Myocyte (in vitro differentiated cells): ENCODE data around the gene PADI3. TPM values are rescaled to one million over a fixed set of nuclear protein-coding genes. Genes with fewer than 3 reads are reported as not detected.

ENCODE experiments used
- DNase-seq: peaks from one replicate; pipeline ENCODE4 v3.0.0-alpha.2; 2012; ENCODE audit warnings: low read depth
- total RNA-seq: library from RNA; depleted of rRNA; stranded (reverse); fragments of >200 nt; gene quantifications from 2 replicates; pipeline ENCODE4 v1.2.3, GENCODE V29; 2014

The PADI3 gene
- total RNA-seq, 1 donor from 2014 or later = not detected

DNA sequence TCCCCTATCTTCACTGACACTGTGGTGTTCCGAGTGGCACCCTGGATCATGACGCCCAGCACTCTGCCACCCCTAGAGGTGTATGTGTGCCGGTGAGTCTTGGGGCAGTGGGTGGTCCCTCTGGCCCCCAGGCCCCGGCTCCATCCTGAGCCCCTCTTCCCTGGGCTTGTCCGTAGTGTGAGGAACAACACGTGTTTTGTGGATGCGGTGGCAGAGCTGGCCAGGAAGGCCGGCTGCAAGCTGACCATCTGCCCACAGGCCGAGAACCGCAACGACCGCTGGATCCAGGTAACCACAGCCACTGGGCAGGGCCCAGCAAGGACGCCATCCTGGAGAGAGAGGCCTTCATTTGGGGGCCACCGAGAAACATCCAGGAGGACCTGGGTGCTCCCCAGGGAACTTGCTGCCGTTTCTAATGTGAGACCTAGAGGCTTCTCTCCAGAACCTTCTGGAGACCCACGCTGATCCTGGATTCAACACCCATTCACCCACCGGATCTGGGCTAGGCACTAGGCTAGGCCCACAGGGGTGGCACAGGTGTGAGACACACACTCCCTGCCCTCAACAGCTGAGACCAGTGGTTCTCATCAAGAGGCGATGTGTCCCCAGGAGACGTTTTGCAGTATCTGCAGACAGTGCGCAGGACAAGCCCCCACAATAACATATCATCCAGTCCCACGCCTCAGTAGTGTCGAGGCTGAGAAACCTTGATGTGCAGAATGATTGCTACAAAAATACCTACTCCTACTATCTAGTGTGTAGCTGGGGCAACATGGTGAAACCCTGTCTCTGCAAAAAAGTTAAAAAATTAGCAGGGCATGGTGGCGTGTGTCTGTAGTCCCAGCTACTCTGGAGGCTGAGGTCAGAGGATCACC is 22.2 kb downstream of the PADI3 start:
- DNase-seq = no peak

DNA sequence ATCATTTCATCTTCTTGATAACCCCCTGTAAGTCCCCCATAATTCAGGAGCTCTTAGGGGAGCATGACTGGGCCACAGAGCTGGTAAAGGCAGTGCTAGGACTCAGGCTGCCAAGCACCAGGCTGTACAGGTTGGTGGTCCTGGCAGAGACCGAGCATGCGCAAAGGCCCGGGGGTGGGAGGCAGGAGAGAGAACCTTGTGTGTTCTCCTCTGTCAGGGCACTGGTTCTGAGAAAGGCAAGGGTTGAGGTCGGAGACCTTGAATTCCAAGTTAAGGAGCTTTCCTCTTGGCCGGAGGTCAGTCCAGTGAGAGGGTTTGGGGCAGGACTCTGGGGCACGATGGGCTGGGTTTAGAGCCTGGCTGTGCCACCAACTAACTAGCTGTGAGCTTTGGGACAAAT is 23.2 kb downstream of the PADI3 start:
- DNase-seq = no peak

DNA sequence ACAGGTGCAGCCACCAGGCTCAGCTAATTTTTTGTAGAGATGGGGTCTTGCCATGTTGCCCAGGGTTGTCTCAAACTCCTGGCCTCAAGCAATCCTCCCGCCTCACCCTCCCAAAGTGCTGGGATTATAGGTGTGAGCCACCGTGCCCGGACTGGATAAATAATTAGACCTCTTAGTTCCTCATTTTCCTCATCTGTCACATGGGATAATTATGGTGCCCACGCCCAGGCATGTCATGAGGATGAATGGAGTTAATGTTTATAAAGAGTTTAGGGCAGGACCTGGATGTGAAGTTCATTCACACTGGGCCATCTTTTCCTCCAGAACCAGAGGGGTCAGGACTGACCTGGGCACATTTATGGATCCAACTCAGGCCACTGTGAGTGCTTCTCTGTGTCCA is 23.7 kb downstream of the PADI3 start:
- DNase-seq = no peak

DNA sequence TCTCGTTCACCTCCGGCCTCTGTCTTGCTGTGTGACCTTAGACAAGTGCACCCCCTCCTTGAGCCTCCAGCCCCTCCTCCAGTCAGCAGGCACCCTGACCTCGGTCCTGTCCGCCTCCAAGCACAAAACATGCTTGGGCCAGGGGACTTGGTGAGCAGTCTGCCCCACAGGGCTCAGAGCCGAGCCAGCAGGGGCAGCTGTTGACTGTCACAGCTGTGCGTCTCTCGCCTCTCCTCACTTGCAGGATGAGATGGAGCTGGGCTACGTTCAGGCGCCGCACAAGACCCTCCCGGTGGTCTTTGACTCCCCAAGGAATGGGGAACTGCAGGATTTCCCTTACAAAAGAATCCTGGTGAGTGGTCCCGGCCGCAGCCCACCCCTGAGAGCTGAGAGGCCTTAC is 24.2 kb downstream of the PADI3 start:
- DNase-seq = no peak

DNA sequence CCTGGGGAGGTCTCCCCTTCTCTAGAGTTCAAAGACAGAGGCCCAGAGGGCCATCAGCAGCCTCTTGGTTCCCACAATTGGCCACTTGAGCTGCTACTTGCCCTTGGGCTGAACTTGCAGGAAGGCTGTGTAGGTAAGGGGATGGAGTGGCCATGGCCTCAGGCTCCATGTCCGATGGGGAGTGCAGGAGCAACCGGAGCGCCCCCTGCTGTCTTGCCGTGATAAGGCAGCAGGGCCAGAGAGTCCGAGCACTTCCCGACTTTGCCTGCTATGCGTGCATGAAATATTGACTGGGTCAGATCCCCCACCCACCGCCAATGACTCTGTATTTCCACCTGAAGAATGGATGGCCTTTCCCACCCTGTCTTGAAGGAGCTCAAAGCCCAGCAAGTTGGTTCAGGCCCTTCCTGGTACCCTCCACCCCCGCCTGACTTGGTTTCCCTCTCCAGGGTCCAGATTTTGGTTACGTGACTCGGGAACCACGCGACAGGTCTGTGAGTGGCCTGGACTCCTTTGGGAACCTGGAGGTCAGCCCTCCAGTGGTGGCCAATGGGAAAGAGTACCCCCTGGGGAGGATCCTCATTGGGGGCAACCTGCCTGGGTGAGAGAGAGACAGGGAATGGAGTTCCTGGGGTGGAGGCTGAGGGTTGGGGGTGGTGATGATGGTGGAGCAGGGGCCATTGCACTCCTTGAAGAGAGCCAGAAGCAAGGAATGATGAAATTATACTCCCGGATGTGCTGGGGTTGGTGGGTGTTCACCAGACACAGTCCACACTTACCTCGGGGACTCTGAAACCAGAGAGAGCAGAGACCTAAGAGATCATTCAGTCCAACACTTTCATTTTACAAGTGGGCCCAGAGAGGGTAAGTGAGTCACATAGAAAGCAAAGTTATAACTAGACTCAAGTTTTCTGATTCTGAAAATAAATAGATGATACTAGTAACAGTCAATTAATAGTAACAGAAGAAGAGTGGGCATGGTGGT is 25.6 kb downstream of the PADI3 start:
- DNase-seq = peak; percentile 40

DNA sequence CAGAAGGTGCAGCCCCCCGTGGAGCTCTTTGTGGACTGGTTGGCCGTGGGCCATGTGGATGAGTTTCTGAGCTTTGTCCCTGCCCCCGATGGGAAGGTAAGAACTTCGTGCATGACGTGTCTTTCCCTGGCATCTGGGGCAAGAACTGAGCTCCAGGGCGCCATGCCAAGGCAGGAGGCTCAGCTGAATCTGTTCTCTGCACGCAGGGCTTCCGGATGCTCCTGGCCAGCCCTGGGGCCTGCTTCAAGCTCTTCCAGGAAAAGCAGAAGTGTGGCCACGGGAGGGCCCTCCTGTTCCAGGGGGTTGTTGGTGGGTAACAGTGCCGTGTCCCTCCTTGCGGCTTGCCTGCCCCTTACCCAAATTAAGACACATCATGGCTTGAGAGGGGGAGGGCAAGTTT is 27.7 kb downstream of the PADI3 start:
- DNase-seq = peak; percentile 24

DNA sequence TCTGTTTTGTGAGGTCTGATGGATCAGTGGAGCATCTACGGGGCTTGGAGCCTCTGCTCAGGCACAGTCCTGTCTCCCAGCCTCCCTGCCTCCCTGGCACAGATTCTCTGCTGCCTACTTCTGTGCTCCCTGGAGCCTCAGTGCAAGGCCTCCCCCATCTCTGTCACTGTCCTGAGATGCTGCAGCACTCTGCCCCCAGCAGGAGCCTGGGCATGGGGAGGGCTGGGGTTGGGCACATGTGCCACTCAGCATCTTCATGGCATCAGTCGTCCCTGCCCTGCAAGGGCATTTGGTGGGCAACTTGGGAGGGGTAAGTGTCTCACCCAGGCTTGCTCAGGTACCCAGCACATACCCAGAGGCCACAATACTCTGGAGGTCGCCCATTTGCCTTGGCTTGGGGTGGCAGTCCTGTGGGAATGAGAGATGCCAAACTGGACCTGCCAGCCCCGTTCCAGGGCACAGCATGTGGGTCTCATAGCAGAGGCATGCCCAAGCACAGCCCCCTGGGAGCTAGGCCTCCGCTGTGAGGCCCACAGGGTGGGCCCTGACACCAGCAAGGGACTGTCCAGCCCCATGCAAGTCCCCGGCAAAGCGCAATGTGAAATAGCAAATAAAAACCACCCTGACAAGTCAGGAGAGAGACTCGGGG is 28.7 kb downstream of the PADI3 start:
- DNase-seq = no peak

DNA sequence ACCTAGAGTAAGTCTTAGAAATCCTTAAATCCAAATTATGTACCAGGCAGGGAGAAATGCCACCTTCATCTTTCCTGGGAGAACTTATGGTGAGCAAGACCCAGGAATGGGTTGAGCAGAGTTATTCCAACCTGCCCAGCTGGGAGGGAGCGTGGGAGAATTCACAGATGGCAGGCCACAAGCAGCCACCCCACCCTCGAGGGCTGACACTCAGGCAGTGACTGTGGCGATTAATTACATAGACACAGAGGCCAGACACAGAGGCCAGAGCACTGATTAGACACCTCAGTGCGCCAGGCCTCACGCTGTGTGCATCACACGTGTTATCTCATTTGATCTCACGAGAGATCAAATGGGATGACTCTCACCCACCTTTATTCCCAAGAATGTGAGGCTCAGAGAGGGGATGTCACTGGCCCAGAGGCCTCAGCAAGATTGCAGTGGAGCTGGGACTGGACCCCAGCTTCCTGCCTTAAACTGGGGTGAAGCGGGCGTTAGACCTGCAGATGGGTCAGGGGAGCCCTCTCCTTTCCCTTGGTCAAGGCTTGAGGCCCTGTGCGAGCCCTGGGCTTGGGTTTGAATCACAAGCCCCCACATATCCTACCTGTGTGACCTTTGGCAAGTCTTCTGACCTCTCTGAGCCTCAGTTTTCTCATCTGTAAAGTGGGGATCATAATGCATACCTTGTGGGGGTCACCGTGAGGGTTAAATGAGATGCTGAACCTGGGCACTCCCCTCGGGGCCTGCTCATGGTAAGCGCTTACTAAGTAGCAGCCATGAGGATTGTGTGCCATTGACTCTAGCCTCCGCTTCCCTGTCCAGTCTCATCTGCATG is 30.3 kb downstream of the PADI3 start:
- peak; percentile 28 for DNase-seq

DNA sequence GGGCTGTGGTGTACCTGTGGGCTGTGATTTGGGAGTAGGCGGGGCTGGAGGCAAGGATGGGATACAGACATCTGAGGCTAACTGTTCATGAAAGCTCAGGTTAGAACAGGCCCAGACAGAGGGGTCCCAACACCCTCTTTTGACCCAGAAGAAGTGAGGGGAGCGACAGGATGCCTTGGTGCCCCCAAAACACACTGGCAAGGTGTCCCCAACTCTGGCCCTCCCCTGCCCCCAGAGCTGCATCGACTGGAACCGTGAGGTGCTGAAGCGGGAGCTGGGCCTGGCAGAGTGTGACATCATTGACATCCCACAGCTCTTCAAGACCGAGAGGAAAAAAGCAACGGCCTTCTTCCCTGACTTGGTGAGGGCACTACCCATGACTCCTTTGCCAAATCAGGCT is 31.5 kb downstream of the PADI3 start:
- no peak for DNase-seq

DNA sequence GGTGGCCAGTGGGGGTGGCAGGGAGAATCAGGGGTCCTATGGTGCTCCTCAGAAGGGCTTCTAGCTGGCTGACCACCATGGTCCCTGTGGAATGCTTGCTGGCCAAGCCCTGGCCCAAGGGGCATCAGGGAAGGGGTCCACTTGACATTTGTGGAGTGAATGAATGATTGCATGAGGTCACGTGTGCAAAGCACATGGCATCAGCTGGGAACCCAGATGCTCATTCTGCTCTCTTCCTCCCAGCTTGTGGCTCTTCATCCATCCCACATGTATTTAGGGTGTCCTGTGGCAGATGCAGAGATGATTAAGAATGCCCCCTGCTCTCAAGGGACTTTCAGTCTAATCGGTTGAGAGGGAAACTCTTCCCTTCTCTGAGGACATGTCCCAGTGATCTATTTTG is 32.0 kb downstream of the PADI3 start:
- DNase-seq = no peak

DNA sequence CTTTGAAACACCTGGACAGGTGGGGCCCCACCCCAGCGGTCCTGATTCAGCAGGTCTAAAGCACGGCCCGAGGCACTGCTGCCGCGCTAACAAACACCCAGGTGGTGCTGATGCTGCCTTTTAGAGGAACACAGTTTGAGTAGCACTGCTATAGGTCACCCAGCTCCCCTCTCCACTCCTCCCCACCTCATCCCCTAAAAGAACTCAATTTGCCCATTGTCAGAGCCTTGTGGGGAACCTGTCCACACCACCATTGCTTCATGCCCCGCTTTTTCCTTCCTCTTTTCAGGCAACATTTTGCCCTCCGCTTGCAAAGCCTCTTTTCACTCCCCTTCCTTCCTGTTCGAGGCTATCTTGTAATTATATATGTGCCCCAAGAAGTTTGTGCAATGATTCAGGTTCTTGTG is 32.9 kb downstream of the PADI3 start:
- DNase-seq = no peak

DNA sequence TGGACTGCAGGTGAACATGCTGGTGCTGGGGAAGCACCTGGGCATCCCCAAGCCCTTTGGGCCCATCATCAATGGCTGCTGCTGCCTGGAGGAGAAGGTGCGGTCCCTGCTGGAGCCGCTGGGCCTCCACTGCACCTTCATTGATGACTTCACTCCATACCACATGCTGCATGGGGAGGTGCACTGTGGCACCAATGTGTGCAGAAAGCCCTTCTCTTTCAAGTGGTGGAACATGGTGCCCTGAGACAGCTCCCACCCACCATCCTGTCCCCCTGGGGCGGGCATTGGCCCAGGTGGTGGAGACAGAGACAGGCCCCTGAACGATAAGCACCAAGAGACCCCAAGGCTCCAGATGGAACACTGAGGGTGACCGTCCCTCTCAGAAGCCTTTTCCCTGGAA is 33.9 kb downstream of the PADI3 start:
- no peak for DNase-seq

DNA sequence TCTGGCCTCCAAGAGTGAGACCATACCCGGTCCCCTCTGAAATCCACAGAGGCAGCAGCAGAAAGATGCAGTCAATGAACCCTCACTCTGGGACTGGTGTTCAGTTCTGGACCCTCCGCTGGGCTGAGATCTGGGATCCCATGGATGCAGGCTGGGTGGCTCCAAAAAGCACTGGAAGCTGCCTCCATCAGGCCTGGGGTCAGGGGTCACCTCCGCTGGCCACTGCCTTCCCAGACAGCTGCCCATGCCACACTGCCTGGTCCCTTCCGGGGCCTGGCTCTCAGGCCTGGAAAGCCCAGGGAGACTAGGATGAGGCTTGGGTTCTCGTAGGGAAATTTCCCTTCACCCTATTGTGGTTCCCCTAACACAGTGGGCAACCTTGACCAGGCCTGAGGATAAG is 37.7 kb downstream of the PADI3 start:
- no peak for DNase-seq

DNA sequence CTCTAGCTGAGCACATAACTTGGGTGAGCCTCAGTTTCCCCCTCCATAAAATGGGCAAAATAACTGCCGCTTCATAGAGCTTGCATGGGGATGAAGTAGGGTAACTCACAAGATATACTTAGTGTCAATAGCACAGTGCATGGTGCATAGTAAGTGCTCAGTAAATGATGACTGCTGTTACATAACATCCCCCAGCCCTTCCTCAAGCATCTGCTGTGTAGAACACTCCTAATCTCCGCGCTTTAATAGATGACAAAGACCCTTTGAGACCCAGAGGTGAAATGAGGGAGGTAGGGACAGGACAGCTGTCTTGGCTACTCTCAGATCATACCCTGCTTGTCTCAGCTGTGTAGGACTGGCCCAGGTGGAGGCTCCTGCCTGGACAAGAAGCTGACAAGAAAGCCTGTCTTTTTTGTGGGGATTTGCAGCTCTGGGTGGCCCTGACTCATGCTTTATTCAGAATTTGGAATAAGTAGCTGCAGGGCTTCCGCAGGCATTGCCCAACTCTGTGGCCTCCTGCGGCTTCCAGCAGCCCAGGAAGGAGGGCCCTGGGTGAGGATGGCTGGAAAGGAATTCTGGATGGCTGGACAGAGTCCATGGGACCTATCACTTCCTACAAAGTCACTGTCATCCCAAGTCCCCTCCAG is 38.4 kb downstream of the PADI3 start:
- peak; percentile 48 for DNase-seq

DNA sequence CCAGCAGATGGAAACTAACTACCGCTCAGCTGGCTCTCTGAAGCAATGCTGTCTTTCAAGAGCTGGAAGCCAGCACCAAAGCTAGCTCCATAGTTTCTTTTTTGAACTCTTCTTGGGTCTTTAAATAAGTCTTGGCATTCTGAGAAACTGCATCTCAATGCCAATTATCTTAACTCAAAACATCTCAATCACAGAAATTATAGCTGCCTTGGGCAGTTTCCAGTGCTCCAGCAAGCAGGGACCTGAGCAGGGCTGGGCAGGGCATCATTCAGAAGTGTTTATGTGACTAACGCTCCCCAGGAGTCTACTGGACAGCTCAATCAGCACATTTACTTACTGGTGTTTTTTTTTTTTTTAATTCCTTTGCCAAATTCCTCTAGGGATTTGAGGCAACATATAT is 40.8 kb downstream of the PADI3 start:
- DNase-seq = no peak

DNA sequence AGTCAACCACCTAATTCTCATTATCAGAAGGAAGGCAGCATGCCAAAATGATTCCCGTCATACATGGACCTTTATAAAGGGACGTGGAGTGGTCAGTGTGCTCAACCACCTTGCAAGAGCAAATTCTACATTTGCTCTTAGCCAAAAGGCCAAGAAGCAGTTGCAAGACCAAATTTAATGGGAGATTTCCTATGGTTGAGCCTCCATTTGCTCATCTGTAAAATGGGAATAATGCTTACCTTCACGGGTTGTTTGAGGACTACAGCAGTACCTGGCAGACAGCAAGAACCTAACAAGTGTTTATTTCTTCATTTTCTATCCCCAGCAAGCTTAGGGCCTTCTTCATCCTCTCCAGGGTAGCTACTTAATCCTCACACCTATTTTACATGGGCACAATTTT is 41.7 kb downstream of the PADI3 start:
- no peak for DNase-seq

DNA sequence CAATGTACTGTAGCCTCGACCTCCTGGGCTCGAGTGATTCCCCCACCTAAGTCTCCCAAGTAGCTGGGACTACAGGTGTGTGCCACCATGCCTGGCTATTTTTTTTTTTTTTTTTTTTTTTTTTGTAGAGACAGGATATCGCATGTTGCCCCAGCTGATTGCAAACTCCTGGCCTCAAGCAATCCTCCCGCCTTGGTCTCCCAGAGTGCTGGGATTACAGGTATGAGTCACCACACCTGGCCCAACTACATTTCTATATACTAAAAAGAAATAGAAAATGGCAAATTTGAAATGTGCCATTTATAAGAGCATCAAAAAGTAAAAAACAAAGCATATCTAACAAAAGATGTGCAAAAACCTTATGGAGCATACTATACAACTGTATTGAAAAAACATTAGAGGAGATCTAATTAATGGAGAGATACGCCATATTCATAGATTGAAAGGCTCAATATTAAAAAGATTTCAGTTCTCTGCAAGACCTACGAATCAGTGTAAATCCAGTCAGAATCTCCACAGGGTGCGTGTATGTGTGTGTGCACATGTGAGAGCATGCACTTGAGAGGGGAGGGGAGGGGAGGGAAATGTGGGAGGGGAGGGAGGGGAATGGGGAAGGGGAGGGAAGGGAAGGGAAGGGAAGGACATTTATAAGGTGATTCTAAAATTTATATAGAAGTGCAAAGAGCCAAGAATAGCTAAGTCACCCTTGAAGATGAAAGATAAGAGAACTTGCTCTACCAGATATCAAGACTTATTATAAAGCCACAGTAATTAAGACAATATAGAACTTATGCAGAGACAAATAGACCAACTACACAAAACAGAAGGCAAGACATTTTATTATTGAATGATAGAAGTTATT is 43.6 kb downstream of the PADI3 start:
- DNase-seq = no peak

DNA sequence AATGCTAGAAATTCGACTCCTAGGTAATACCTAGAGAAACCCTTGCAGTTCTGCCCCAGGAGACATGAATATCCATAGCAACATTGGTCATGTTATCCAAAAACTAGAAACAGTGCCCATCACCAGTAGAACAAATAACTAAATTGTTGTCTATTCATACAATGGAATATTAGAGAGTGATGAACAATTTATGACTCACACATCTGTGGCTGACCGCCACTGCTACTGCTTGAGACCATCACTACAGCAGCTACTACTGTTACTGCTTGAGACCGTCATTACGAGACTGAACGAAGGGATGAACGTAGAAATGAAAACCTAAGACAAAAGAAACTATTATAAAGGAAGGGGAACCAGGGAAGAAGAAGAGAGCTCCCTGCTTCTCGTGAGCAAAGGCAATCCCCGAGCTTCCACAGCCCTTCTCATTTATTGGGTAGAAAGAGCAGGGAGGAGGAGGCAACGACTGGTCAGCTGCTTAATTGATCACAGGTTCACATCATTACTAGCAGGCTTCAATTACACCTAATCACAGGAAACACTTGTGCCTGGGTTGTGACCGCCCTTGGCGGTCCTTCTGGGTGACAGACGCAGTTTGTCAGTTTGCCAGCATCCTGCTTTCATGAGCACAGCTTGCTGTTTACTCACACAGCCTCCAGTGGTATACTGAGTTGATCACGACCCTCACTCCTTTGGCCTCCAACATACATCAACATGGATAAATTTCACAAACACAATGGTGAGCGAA is 45.0 kb downstream of the PADI3 start:
- no peak for DNase-seq

DNA sequence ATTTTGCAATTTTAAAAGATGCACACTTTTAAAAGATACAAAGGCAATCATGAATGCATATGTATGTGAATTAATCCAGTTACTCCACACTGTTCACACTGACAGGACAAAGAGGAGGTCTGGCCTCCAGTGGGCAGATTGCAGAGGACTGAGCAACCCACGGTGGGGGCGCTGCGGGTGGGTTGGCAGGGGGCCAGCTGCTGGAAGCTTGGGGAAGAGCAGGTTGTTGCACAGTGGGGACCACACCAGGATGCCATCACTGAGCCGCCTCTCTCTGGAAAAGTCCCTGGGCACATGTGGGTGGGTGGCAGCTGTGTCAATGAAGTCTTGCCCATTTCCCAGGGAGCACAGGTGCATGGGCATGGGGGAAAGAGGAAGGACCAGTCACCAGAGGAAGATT is 46.4 kb downstream of the PADI3 start:
- DNase-seq = no peak
